PFSK-1 (cell line): ENCODE data around the gene RPTOR.

Experiments used
- FOXP2 ChIP-seq: optimal IDR thresholded peaks from 2 replicates; pipeline ENCODE3; 2011; ENCODE audit warnings: borderline replicate concordance, control low read depth, inconsistent platforms; ENCODE audit not compliant: insufficient read depth; ENCODE audit errors: extremely low read length, extremely low read depth
- POLR2AphosphoS5 ChIP-seq: IDR thresholded peaks from 2 replicates; pipeline ENCODE4 v1.6.1; 2012; ENCODE audit warnings: low read depth, mild to moderate bottlenecking, control low read depth, low read length, moderate library complexity
- SIN3A ChIP-seq: IDR thresholded peaks from 2 replicates; pipeline ENCODE4 v1.6.1; 2012; ENCODE audit warnings: mild to moderate bottlenecking, low read length, moderate library complexity, borderline replicate concordance; ENCODE audit not compliant: insufficient read depth
- TAF1 ChIP-seq: IDR thresholded peaks from 2 replicates; pipeline ENCODE4 v1.6.1; 2012; ENCODE audit warnings: low read length, control low read depth, borderline replicate concordance; ENCODE audit not compliant: insufficient read depth
- TF ChIP-seq, protein P1 (sequence below), 2 experiments: IDR thresholded peaks; 2 replicates each; pipeline versions ENCODE4 v1.6.1 to v1.8.0; 2011 to 2012; ENCODE audit warnings: low read depth in 2 of 2, low read length in 2 of 2, control low read depth in 1 of 2, inconsistent platforms in 1 of 2, mild to moderate bottlenecking in 1 of 2, moderate library complexity in 1 of 2; ENCODE audit not compliant: insufficient read depth in 1 of 2

DNA sequence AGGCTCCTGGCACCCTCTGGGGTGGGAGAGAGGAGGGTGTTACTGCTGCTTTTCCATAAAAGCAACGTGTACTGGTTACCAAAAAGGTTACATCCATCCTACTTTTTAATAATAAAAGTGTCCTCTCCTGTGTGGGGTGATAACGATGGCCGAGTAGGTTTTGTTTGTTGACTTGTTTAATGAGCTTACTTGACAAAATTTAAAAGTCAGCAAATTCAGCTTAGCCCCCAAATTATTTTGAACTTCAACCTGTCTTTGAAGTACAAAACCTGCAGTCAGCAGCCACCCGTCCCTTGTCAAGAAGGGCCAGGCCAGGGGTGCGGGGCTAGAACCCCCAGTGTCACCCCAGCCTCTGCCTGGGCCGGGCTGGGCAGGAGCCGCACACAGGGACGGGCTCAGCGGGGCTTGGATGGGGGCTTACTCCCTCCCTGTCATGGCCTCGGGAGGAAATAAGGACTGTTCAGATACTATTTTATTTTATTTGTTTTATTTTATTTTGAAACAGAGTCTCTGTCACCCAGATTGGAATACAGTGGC lies 343.1 kb downstream of the RPTOR start:
- TF ChIP-seq POLR2AphosphoS5 (no peak), FOXP2 (no peak), TAF1 (no peak), SIN3A (no peak)
- TF ChIP-seq, protein P1, sequence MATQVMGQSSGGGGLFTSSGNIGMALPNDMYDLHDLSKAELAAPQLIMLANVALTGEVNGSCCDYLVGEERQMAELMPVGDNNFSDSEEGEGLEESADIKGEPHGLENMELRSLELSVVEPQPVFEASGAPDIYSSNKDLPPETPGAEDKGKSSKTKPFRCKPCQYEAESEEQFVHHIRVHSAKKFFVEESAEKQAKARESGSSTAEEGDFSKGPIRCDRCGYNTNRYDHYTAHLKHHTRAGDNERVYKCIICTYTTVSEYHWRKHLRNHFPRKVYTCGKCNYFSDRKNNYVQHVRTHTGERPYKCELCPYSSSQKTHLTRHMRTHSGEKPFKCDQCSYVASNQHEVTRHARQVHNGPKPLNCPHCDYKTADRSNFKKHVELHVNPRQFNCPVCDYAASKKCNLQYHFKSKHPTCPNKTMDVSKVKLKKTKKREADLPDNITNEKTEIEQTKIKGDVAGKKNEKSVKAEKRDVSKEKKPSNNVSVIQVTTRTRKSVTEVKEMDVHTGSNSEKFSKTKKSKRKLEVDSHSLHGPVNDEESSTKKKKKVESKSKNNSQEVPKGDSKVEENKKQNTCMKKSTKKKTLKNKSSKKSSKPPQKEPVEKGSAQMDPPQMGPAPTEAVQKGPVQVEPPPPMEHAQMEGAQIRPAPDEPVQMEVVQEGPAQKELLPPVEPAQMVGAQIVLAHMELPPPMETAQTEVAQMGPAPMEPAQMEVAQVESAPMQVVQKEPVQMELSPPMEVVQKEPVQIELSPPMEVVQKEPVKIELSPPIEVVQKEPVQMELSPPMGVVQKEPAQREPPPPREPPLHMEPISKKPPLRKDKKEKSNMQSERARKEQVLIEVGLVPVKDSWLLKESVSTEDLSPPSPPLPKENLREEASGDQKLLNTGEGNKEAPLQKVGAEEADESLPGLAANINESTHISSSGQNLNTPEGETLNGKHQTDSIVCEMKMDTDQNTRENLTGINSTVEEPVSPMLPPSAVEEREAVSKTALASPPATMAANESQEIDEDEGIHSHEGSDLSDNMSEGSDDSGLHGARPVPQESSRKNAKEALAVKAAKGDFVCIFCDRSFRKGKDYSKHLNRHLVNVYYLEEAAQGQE (IDR thresholded peaks at IDR 0.05; ENCODE audit: insufficient read depth in 1 of 2, low read depth in 2 of 2, low read length in 2 of 2) = no peak
